Adrenal gland (tissue), 12 donors: ENCODE results near the gene SPRR2F. TPM values are rescaled to one million over a fixed set of nuclear protein-coding genes. Genes with fewer than 3 reads are reported as not detected.

ENCODE experiments used
- DNase-seq, 7 donors: peaks; one replicate each; pipeline ENCODE4 v3.0.0-alpha.2; 2019 to 2020
- H3K27ac ChIP-seq, 5 donors: fragments of 200-600 bp; sonication (generic) in 4 of 5; 1 replicate in 3 of 5; 2 replicates in 2 of 5; pipeline versions ENCODE4 v1.5.1 to v1.8.0; 2016 to 2020; ENCODE audit warnings: mild to moderate bottlenecking in 1 of 5
- H3K27me3 ChIP-seq: fragments of 200-600 bp; 2 replicates; pipeline ENCODE4 v1.8.0; 2021
- H3K36me3 ChIP-seq, 2 donors: fragments of 200-600 bp; replicated peaks in 1 of 2; 1 replicate in 1 of 2; 2 replicates in 1 of 2; pipeline versions ENCODE4 v1.5.1 to v1.8.0; 2018 to 2022
- H3K4me1 ChIP-seq, 2 donors: fragments of 200-600 bp; replicated peaks in 1 of 2; 1 replicate in 1 of 2; 2 replicates in 1 of 2; pipeline versions ENCODE4 v1.5.1 to v1.8.0; 2018 to 2021
- H3K4me3 ChIP-seq, 4 donors: fragments of 200-600 bp; sonication (generic) in 3 of 4; one replicate each; pipeline ENCODE4 v1.5.1; 2016 to 2018
- H3K9me3 ChIP-seq, 3 donors: fragments of 200-600 bp; sonication (generic) in 1 of 3; replicated peaks in 1 of 3; 1 replicate in 2 of 3; 2 replicates in 1 of 3; pipeline versions ENCODE4 v1.5.1 to v1.8.0; 2016 to 2021
- CTCF ChIP-seq, 6 experiments: fragments of 450-650 bp in 4 of 6; fragments of 200-600 bp in 2 of 6; sonication (generic) in 1 of 6; IDR thresholded peaks; 1 replicate in 5 of 6; 2 replicates in 1 of 6; pipeline versions ENCODE4 v1.5.1 to v1.8.0; 2016 to 2021; ENCODE audit warnings: antibody characterized with exemption in 6 of 6, mild to moderate bottlenecking in 2 of 6, moderate library complexity in 1 of 6
- POLR2A ChIP-seq, 2 donors: fragments of 450-650 bp; IDR thresholded peaks; one replicate each; pipeline ENCODE4 v1.6.1; 2017; ENCODE audit warnings: antibody characterized with exemption in 2 of 2, mild to moderate bottlenecking in 2 of 2, moderate library complexity in 1 of 2
- WGBS, 4 donors: extraction: QIAGEN DNeasy Blood & Tissue Kit in 2 of 4; methylation state at CpG; one replicate each; pipeline versions ENCODE4 v1.1.5 to v1.1.7; 2013 to 2017; 5-methylcytosine and 5-hydroxymethylcytosine counted together
- intact Hi-C, 2 donors: fragments of 100-400 bp; cut with DNase I; formaldehyde crosslinking; loops; one replicate each; pipeline versions ENCODE4 v1.14.1 to v1.15.0; 2022 to 2023
- polyA plus RNA-seq, 3 donors: library from polyadenylated mRNA; stranded (reverse); fragments of 200-250 nt in 2 of 3; fragments of 350-450 nt in 1 of 3; fragmentation: Illumina TruSeq in 1 of 3; extraction: RNeasy Lipid Tissue Mini Kit (QIAGEN cat#74804) in 1 of 3; gene quantifications; one replicate each; pipeline ENCODE4 v1.2.3, GENCODE V29; 2013 to 2014
- small RNA-seq, 2 donors: library from RNA; depleted of rRNA; stranded (forward); fragments of <200 nt; gene quantifications; one replicate each; pipeline ENCODE3, GENCODE V24; 2016
- total RNA-seq, 9 donors: library from RNA; depleted of rRNA in 4 of 9; stranded (reverse); fragments of >200 nt in 4 of 9; fragments of 120-200 nt in 1 of 9; fragmentation: NEBNext Ultra II Directional in 1 of 9; extraction: Animal tissue kit (Norgen Biotek cat#: 25700) in 1 of 9; gene quantifications; one replicate each; pipeline versions ENCODE4 v1.1.0 to v1.2.4, GENCODE V29; 2013 to 2023
- donor health status: healthy with polysubstance abuse.
- donor health status: Bipolar disorder and iron deficiency.
- donor health status: DM: yes; HTN: yes; CAD: no.
- donor health status: DM: no; HTN: no; CAD: no.
- donor health status: DM: no; HTN: no; CAD: no.
- donor health status: DM: yes; HTN: yes; CAD: no.

SPRR2F gene
- total and polyA plus RNA-seq, 12 donors = not detected

- 71 to 88% (median 77%) methylated on average over 3 to 5 of the region's 5 CpGs for WGBS, 4 donors
- Histone ChIP-seq H3K27ac (no peak overlapping the region), H3K36me3 (no peaks in the 10 kb centered on the region), H3K9me3 (no peaks in the 10 kb centered on the region), H3K27me3 (no peaks in the 10 kb centered on the region), H3K4me3 (no peak overlapping the region), H3K4me1 (no peaks in the 10 kb centered on the region)
- no peak for DNase-seq
- intact Hi-C loops = no loop called here
- no peak for TF ChIP-seq CTCF (IDR thresholded peaks at IDR 0.05)
These were observed 40.2 kb downstream of the SPRR2F start for GRCh38 chr1:153072806-153073726.

- 38 to 68% (median 48%) methylated on average over 2 of the region's 2 CpGs for WGBS, 4 donors
These were observed 41.8 kb downstream of the SPRR2F start, which contains the start of gene SPRR2B for GRCh38 chr1:153071511-153071910. Gene SPRR2B, minus strand, starts transcription at chr1:153071611. Its CDS starts 772 bp downstream, at chr1:153070839.

GRCh38 chr1:153070243-153070642 is 43.1 kb downstream of the SPRR2F start:
- Histone ChIP-seq H3K36me3 (no peaks in the 10 kb centered on the region), H3K9me3 (no peaks in the 10 kb centered on the region), H3K4me3 (no peak overlapping the region), H3K27me3 (no peaks in the 10 kb centered on the region), H3K27ac (no peak overlapping the region), H3K4me1 (no peaks in the 10 kb centered on the region)
- no peak for DNase-seq
- no peak for TF ChIP-seq POLR2A (IDR thresholded peaks at IDR 0.05)
- TF ChIP-seq CTCF (IDR thresholded peaks at IDR 0.05) = no peak
- 56 to 77% (median 71%) methylated on average over 2 of the region's 2 CpGs for WGBS, 4 donors
- intact Hi-C loops = no loop called here

More at GRCh38 chr1:153071511-153071910, 41.8 kb downstream of the SPRR2F start, which contains the start of gene SPRR2B:
- Histone ChIP-seq H3K4me3 (no peak within 1 kb of the TSS), H3K27me3 (no peaks in the 10 kb centered on the region), H3K4me1 (no peaks in the 10 kb centered on the region), H3K9me3 (no peaks in the 10 kb centered on the region), H3K27ac (no peak within 1 kb of the TSS), H3K36me3 (no peaks in the 10 kb centered on the region)
- no peak for DNase-seq
- TF ChIP-seq POLR2A (IDR thresholded peaks at IDR 0.05) = no peak
- TF ChIP-seq CTCF (IDR thresholded peaks at IDR 0.05) = no peak
- intact Hi-C loops = no loop called here

Small RNAs within 50 kb of the gene (small RNA-seq; reads per million reads assigned to genes)
- gene SPRR2C = 0 reads per million in 2 donors

Other genes with a start within 250 kb of the SPRR2F start
- gene SMCP, start 235.2 kb downstream of the SPRR2F start, total RNA-seq = not detected
- gene SMCP, start 235.2 kb downstream of the SPRR2F start, polyA plus RNA-seq = not detected
- gene IVL, start 205.0 kb downstream of the SPRR2F start, total RNA-seq = not detected
- under 1 TPM in 2 of 3 donors, not detected in 1; 0.16 to 0.30 TPM for gene IVL, start 205.0 kb downstream of the SPRR2F start, polyA plus RNA-seq
- gene SPRR5, start 166.3 kb downstream of the SPRR2F start, total RNA-seq = not detected
- not detected for gene SPRR5, start 166.3 kb downstream of the SPRR2F start, polyA plus RNA-seq
- gene SPRR4, start 142.9 kb downstream of the SPRR2F start, total RNA-seq = not detected
- gene SPRR4, start 142.9 kb downstream of the SPRR2F start, polyA plus RNA-seq = not detected
- gene SPRR1A, start 129.4 kb downstream of the SPRR2F start, total RNA-seq = not detected
- gene SPRR1A, start 129.4 kb downstream of the SPRR2F start, polyA plus RNA-seq = not detected
- under 1 TPM in 1 of 9 donors, not detected in 8; 0.67 TPM for gene SPRR3, start 111.8 kb downstream of the SPRR2F start, total RNA-seq
- gene SPRR3, start 111.8 kb downstream of the SPRR2F start, polyA plus RNA-seq = 1 to 10 TPM; 2.2 to 6.1 (median 2.9) TPM
- gene SPRR1B, start 82.3 kb downstream of the SPRR2F start, total RNA-seq = under 1 TPM in 1 of 9 donors, not detected in 8; 0.74 TPM
- gene SPRR1B, start 82.3 kb downstream of the SPRR2F start, polyA plus RNA-seq = under 1 TPM in 2 of 3 donors, not detected in 1; 0.74 to 0.80 TPM
- gene SPRR2D, start 72.4 kb downstream of the SPRR2F start, total RNA-seq = not detected
- under 1 TPM in 2 of 3 donors, not detected in 1; 0.71 to 0.88 TPM for gene SPRR2D, start 72.4 kb downstream of the SPRR2F start, polyA plus RNA-seq
- not detected for gene SPRR2A, start 56.0 kb downstream of the SPRR2F start, total RNA-seq
- under 1 TPM in 2 of 3 donors, not detected in 1; 0.97 to 0.98 TPM for gene SPRR2A, start 56.0 kb downstream of the SPRR2F start, polyA plus RNA-seq
- gene SPRR2B, start 41.9 kb downstream of the SPRR2F start, total RNA-seq = under 1 TPM in 1 of 9 donors, not detected in 8; 0.50 TPM
- gene SPRR2B, start 41.9 kb downstream of the SPRR2F start, polyA plus RNA-seq = not detected
- not detected for gene SPRR2E, start 19.0 kb downstream of the SPRR2F start, total RNA-seq
- gene SPRR2E, start 19.0 kb downstream of the SPRR2F start, polyA plus RNA-seq = under 1 TPM in 1 of 3 donors, not detected in 2; 0.54 TPM
- not detected for gene SPRR2G, start 37.4 kb upstream of the SPRR2F start, total RNA-seq
- gene SPRR2G, start 37.4 kb upstream of the SPRR2F start, polyA plus RNA-seq = not detected
- not detected for gene LELP1, start 89.9 kb upstream of the SPRR2F start, total RNA-seq
- gene LELP1, start 89.9 kb upstream of the SPRR2F start, polyA plus RNA-seq = not detected
- not detected for gene PRR9, start 104.1 kb upstream of the SPRR2F start, total RNA-seq
- gene PRR9, start 104.1 kb upstream of the SPRR2F start, polyA plus RNA-seq = not detected
- not detected for gene LORICRIN, start 146.2 kb upstream of the SPRR2F start, total RNA-seq
- not detected for gene LORICRIN, start 146.2 kb upstream of the SPRR2F start, polyA plus RNA-seq
- not detected for gene PGLYRP3, start 199.4 kb upstream of the SPRR2F start, total RNA-seq
- gene PGLYRP3, start 199.4 kb upstream of the SPRR2F start, polyA plus RNA-seq = not detected
- gene PGLYRP4, start 235.3 kb upstream of the SPRR2F start, total RNA-seq = not detected
- gene PGLYRP4, start 235.3 kb upstream of the SPRR2F start, polyA plus RNA-seq = not detected
- 100 to 1,000 TPM in 6 of 9 donors, 10 to 100 TPM in 3; 30.6 to 544 (median 165) TPM for gene S100A9, start 244.3 kb upstream of the SPRR2F start, total RNA-seq
- 100 to 1,000 TPM in 2 of 3 donors, 10 to 100 TPM in 1; 73.9 to 228 (median 151) TPM for gene S100A9, start 244.3 kb upstream of the SPRR2F start, polyA plus RNA-seq